Duodenal mucosa (tissue), 2 donors: ENCODE data around the gene RYR3.

Experiments used
- H3K27ac ChIP-seq: one replicate; pipeline ENCODE4 v1.7.0; 2013; ENCODE audit warnings: low read depth, low read length
- H3K27me3 ChIP-seq, 2 donors: one replicate each; pipeline ENCODE4 v1.7.0; 2013; ENCODE audit warnings: low read length in 2 of 2, control low read depth in 1 of 2; ENCODE audit not compliant: insufficient read depth in 2 of 2, control insufficient read depth in 1 of 2
- H3K36me3 ChIP-seq, 2 donors: one replicate each; pipeline ENCODE4 v1.7.0; 2013; ENCODE audit warnings: low read length in 2 of 2, control low read depth in 1 of 2; ENCODE audit not compliant: insufficient read depth in 2 of 2, control insufficient read depth in 1 of 2
- H3K4me1 ChIP-seq, 2 donors: one replicate each; pipeline ENCODE4 v1.7.0; 2013; ENCODE audit warnings: low read length in 2 of 2, control low read depth in 1 of 2; ENCODE audit not compliant: insufficient read depth in 2 of 2, control insufficient read depth in 1 of 2
- H3K4me3 ChIP-seq, 2 donors: one replicate each; pipeline ENCODE4 v1.7.0; 2013; ENCODE audit warnings: low read length in 2 of 2, low read depth in 1 of 2
- H3K9ac ChIP-seq, 2 donors: one replicate each; pipeline ENCODE4 v1.7.0; 2013; ENCODE audit warnings: low read length in 2 of 2, low read depth in 1 of 2
- H3K9me3 ChIP-seq, 2 donors: one replicate each; pipeline ENCODE4 v1.7.0; 2013; ENCODE audit warnings: low read length in 2 of 2, control low read depth in 1 of 2; ENCODE audit not compliant: control insufficient read depth in 1 of 2

RYR3 gene

GRCh38 chr15:33742800-33743199 is 432.0 kb downstream of the RYR3 start:
- Histone ChIP-seq H3K27ac (no peak overlapping the region), H3K36me3 (no peaks in the 10 kb centered on the region), H3K9ac (no peak overlapping the region), H3K4me3 (no peak overlapping the region), H3K27me3 (no peaks in the 10 kb centered on the region), H3K9me3 (no peaks in the 10 kb centered on the region), H3K4me1 (no peaks in the 10 kb centered on the region)

DNA sequence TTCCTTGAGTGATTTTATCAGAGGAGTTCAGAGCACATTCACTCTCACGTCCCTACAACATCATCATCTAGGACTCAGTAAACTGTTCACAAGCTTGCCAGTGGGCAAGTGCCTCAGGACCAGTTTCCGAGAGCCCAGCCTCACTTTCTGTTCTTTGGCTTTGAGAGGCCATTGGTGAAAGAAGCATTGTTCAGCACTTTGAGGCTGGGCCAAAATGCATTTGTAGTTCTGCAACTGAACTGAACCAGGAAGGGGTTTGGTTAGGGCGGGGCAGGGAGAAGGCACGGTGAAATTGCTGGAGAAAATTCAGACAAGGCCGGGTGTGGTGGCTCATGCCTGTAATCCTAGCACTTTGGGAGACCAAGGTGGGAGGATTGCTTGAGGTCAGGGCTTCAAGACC is 435.4 kb downstream of the RYR3 start:
- no peak overlapping the region for H3K9ac ChIP-seq
- H3K9me3 ChIP-seq = no peaks in the 10 kb centered on the region
- no peak overlapping the region for H3K4me3 ChIP-seq
- no peaks in the 10 kb centered on the region for H3K27me3 ChIP-seq
- H3K4me1 ChIP-seq = no peaks in the 10 kb centered on the region
- no peak overlapping the region for H3K27ac ChIP-seq
- H3K36me3 ChIP-seq = no peaks in the 10 kb centered on the region

DNA sequence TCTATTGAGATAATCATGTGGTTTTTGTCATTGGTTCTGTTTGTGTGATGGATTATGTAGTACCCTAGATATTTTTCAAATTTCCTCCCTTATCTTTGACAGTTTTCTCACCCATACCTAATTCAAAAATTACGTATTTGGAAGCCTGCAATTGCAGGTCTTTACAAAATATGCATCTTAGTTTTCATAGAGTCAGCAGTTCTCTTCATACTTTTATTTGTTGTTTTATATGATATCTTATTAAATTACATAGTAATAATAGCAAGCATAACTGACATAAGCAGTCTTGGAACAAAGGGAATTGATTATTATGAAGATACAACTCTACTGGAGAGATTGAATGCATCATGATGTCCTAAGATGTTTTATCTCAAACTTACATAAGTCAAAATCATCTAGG is 442.2 kb downstream of the RYR3 start:
- H3K27me3 ChIP-seq = peaks cover 0 to 3% of the 10 kb centered on the region in 2 donors
- peaks cover 0 to 3% of the 10 kb centered on the region in 2 donors for H3K4me1 ChIP-seq
- H3K9ac ChIP-seq = no peak overlapping the region
- H3K9me3 ChIP-seq = no peaks in the 10 kb centered on the region
- H3K36me3 ChIP-seq = no peaks in the 10 kb centered on the region
- H3K4me3 ChIP-seq = no peak overlapping the region
- no peak overlapping the region for H3K27ac ChIP-seq

DNA sequence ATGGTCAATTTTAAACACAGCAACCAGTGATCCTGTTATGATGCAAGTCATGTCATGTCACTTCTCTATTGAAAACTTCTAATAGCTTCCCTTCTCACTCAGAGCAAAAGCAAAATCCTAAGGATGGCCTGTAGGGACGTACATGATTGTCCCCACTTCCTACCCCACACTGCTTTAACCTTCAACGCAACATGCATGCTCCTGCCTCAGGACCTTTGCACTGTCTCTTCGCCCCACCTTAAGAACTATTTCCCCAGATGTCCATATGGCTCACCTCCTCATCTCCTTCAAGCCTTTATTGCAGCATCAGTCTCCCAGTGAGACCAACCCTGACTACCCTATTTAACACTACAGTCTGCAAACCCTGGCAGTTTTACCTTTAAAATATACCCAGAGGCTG is 443.5 kb downstream of the RYR3 start:
- Histone ChIP-seq H3K4me1 (peaks cover 0 to 3% of the 10 kb centered on the region in 2 donors), H3K27me3 (peaks cover 0 to 3% of the 10 kb centered on the region in 2 donors), H3K36me3 (no peaks in the 10 kb centered on the region), H3K9ac (no peak overlapping the region), H3K4me3 (no peak overlapping the region), H3K9me3 (no peaks in the 10 kb centered on the region), H3K27ac (no peak overlapping the region)

DNA sequence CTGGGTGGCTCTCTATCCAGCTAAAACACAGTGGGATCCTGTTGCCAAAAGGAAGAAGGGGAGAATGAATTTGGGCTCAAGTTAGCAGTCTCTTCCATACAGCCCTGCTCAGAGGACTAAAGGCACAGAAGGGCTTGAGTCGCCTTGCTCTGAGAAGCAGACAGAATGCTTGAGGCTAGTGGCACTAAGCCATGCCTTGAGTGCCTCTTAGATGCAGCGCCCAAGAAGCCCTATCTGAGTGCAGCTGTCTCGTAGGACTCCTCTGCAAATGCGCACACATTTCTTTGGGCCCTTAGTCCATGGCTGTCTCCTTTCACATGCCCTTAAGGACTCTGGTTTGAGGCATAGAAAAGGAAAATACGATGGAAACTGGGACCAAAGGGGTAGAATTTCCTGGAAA is 446.2 kb downstream of the RYR3 start:
- H3K36me3 ChIP-seq = no peaks in the 10 kb centered on the region
- H3K9ac ChIP-seq = no peak overlapping the region
- peaks cover 0 to 3% of the 10 kb centered on the region in 2 donors for H3K27me3 ChIP-seq
- no peaks in the 10 kb centered on the region for H3K9me3 ChIP-seq
- peaks cover 0 to 3% of the 10 kb centered on the region in 2 donors for H3K4me1 ChIP-seq
- no peak overlapping the region for H3K27ac ChIP-seq
- H3K4me3 ChIP-seq = no peak overlapping the region

DNA sequence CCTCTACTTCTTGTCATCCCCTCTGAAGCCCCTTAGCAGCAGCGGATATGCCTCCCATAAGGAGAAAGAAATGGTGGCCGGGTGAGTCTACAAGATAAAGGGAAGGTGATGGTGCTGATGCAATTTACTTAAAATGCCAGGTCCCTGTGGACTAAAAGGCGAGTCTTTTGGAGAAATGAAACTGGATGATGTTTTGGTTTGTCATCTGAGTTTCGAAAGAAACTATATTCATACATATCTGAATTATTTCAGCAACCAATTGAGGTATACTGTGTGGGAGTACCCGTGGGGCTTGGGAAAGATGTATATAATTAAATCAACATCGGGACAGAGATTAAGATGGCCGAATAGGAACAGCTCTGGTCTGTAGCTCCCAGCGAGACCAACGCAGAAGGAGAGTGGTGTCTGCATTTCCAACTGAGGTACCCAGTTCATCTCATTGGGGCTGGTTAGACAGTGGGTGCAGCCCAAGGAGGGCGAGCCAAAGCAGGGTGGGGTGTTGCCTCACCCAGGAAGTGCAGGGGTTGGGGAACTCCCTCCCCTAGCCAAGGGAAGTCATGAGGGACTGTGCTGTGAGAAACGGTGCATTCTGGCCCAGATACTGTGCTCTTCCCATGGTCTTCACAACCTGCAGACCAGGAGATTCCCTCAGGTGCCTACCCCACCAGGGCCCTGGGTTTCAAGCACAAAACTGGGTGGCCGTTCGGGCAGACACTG is 446.9 kb downstream of the RYR3 start:
- Histone ChIP-seq H3K4me1 (peaks cover 0 to 3% of the 10 kb centered on the region in 2 donors), H3K27me3 (peaks cover 0 to 3% of the 10 kb centered on the region in 2 donors), H3K9me3 (no peaks in the 10 kb centered on the region), H3K27ac (no peak overlapping the region), H3K9ac (no peak overlapping the region), H3K4me3 (no peak overlapping the region), H3K36me3 (no peaks in the 10 kb centered on the region)

DNA sequence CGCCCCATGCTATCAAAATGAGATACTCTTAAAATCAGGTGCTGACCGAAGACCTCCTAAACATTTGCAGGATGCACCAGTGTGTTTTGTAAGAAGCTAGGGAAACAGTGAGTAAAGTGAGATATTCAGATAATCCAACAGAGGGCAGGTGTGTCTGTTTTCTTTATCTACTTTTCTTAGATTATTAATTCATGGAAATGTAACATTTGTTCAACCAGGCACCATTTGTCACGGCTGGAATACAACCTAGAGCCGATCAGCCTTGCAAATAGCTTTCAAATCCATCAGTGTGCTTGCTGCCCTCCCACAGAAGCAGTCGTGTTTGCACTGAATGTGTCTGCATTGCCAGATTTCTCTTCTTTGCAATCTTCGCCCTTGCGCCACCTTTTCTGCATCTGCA is 455.6 kb downstream of the RYR3 start:
- Histone ChIP-seq H3K9me3 (no peaks in the 10 kb centered on the region), H3K27ac (no peak overlapping the region), H3K9ac (no peak overlapping the region), H3K27me3 (no peaks in the 10 kb centered on the region), H3K4me3 (no peak overlapping the region), H3K4me1 (no peaks in the 10 kb centered on the region), H3K36me3 (no peaks in the 10 kb centered on the region)

DNA sequence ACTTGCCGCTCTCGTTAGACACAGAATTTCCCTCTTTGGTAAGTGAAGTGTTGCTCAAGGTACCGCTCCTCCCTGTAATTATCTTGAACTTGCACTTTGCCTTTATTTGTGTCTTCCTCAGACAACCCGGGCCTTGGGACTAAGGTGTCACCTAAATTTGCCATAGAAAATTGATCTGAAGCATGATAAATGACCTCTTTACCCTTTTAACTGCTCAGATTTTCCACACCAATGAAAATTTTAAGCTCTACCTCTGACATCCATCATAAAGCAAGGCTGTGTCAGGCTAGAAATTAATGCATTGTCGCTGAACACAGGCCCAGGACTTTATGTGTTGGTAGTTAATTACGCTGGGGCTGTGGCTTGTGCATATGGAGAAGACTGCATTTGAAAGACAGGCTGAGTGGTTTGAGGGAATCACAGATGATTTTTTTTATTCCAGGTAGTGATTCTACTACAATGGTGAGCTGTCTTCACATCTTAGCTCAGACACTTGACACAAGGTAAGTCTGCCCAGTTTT is 458.0 kb downstream of the RYR3 start:
- H3K4me1 ChIP-seq = no peaks in the 10 kb centered on the region
- H3K27ac ChIP-seq = no peak overlapping the region
- peaks cover 0 to 7% of the 10 kb centered on the region in 2 donors for H3K27me3 ChIP-seq
- no peak overlapping the region for H3K9ac ChIP-seq
- H3K4me3 ChIP-seq = no peak overlapping the region
- no peaks in the 10 kb centered on the region for H3K36me3 ChIP-seq
- no peaks in the 10 kb centered on the region for H3K9me3 ChIP-seq

DNA sequence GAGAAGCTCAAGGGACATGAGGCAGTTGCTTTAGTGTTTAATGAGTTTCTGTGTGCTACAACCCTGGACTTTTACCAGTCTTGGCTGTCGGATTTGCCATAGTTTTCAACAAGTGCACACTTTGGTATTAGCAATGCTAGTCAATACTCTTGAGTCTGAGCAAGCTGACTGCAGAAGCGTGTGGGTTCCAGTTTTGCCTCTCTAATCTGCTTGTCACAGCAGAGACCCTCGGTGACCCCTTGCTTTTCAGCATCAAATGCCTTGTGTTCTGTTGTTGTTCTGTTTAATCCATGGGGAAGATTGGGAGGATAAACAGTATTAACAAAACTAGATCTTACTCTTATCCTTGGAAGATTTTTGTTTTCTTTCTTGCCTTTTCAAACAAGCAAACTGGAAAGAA is 463.2 kb downstream of the RYR3 start:
- Histone ChIP-seq H3K27me3 (peaks cover 0 to 7% of the 10 kb centered on the region in 2 donors), H3K4me1 (no peaks in the 10 kb centered on the region), H3K9me3 (no peaks in the 10 kb centered on the region), H3K4me3 (no peak overlapping the region), H3K27ac (no peak overlapping the region), H3K9ac (no peak overlapping the region), H3K36me3 (no peaks in the 10 kb centered on the region)

- no peaks in the 10 kb centered on the region for H3K36me3 ChIP-seq
- no peak overlapping the region for H3K27ac ChIP-seq
- H3K27me3 ChIP-seq = no peaks in the 10 kb centered on the region
- H3K4me3 ChIP-seq = no peak overlapping the region
- no peak overlapping the region for H3K9ac ChIP-seq
- H3K4me1 ChIP-seq = no peaks in the 10 kb centered on the region
- no peaks in the 10 kb centered on the region for H3K9me3 ChIP-seq
Observed at GRCh38 chr15:33778852-33779251, 468.1 kb downstream of the RYR3 start.
